ENCODE data around the gene TRPM6.
"Not testable (repeated sequence)": the region's sequence is repeated elsewhere in the genome, so short reads cannot be mapped to it uniquely, and the experiment has no call there.

The TRPM6 gene, protein sequence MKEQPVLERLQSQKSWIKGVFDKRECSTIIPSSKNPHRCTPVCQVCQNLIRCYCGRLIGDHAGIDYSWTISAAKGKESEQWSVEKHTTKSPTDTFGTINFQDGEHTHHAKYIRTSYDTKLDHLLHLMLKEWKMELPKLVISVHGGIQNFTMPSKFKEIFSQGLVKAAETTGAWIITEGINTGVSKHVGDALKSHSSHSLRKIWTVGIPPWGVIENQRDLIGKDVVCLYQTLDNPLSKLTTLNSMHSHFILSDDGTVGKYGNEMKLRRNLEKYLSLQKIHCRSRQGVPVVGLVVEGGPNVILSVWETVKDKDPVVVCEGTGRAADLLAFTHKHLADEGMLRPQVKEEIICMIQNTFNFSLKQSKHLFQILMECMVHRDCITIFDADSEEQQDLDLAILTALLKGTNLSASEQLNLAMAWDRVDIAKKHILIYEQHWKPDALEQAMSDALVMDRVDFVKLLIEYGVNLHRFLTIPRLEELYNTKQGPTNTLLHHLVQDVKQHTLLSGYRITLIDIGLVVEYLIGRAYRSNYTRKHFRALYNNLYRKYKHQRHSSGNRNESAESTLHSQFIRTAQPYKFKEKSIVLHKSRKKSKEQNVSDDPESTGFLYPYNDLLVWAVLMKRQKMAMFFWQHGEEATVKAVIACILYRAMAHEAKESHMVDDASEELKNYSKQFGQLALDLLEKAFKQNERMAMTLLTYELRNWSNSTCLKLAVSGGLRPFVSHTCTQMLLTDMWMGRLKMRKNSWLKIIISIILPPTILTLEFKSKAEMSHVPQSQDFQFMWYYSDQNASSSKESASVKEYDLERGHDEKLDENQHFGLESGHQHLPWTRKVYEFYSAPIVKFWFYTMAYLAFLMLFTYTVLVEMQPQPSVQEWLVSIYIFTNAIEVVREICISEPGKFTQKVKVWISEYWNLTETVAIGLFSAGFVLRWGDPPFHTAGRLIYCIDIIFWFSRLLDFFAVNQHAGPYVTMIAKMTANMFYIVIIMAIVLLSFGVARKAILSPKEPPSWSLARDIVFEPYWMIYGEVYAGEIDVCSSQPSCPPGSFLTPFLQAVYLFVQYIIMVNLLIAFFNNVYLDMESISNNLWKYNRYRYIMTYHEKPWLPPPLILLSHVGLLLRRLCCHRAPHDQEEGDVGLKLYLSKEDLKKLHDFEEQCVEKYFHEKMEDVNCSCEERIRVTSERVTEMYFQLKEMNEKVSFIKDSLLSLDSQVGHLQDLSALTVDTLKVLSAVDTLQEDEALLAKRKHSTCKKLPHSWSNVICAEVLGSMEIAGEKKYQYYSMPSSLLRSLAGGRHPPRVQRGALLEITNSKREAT (N-terminal part only)

GRCh38 chr9:74887041-74887980 is at the start of gene TRPM6:
TRPM6 (minus strand) TSS chr9:74887921; CDS start chr9:74887856, 65 bp downstream.
- peak; percentile 41 to 53 for DNase-seq

DNA sequence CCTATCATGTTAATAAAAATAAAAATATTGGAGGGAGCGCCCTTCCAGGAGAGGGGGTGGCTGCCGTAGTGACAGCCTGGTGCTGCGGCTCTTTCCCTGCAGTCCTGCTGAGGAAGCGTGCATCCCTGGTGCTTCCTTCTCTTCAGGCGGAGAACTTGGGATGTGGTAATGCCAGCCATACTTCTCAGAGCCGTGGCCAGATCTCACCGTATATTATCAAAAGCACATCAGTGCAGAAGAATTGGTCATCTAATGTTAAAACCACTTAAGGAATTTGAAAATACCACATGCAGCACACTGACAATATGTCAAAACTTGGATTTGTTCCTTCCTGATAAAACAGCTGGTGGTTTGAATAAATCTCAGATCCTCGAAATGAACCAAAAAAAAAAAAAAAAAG is 47.3 kb upstream of the TRPM6 start:
- DNase-seq = no peak

- no peak for DNase-seq
Measured at GRCh38 chr9:74921737-74922136, 34.0 kb upstream of the TRPM6 start.

GRCh38 chr9:74920944-74921626 is 33.4 kb upstream of the TRPM6 start:
- DNase-seq = no peak

- no peak for DNase-seq
Measured at GRCh38 chr9:74910036-74910435, 22.3 kb upstream of the TRPM6 start.

DNA sequence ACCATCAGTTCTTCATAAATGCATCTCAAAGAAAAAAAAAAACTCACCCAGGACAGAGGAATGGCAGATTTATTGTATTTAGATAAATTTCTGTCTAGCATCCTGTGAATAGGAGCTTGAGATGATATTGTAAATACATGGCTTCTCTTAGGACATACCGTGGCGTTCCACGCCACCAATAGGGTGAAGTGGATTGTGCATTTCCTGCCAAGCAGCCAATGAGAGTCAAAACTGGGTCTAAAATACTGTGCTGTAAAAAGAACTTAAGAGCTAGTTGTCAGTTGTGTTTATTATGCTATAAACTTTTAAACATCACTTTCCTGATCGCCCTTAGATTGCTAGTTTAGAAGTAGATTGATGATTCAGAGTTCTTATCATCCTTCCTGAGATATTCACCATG is 20.9 kb upstream of the TRPM6 start:
- DNase-seq = no peak

DNA sequence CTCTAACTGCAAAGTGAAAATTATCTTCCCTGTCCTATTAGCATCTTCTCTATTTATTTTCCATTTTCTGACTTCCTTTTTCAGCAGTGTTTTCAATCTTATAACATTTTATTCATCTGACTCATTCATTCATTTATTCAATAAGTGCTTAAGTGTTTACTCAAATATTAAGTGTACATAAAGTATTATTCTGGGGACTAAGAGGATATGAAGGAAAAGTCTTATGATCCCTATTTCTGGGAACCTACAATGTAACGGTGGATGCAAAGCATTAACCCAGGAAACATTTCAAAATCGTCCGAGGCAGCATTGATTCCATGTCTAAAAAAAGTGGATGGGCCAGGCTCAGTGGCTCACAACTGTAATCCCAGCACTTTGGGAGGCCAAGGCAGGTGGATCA is 19.4 kb upstream of the TRPM6 start:
- DNase-seq = no peak

DNA sequence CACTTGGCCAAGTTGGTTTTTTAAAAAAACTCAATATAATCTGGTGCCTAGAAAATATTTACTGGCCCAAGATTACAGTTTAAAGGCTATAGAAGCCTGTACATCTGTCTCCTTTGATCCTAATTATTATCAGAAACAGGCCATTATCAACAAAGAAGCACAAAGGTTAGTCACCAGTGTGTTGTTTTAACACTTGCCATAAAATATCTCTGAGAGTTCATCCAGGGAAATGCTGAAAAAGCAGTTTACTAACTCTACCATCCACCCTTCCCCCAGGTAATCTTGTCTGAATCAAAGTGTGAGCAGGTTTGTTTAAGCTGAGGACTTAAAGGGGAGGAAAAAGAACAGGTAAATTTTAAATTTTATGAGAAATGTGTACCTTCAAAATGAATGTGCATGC is 13.3 kb upstream of the TRPM6 start:
- DNase-seq = no peak

- not testable (repeated sequence) for DNase-seq
Measured at GRCh38 chr9:74888449-74888848, 728 bp upstream of the TRPM6 start.

GRCh38 chr9:74887981-74888370 is 255 bp upstream of the TRPM6 start:
- DNase-seq = no peak

DNA sequence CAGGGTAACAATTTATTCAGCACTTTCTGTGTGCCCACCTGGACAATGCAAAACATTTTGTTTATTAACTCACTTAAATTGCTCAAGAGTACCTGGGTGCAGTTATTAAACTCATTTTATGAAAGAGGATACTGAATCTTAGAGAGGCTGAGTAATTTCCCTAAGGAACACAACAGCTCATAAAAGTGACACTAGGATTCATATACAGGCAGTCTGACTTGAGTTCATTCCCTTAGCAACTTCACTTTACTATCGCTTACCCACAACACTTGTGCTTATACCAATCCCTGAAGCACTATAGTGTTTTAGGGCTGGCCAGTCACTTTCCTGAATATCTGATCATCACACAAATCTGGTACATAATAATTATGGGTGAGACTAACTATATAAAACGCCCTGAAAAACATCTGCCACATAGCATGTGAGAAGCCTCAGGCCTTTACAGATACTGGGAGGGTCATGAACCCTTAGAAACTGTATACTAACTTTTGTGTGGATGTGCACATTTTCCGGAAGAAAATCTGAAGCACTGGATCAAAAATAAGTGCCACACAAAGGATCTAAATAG is 11.3 kb downstream of the TRPM6 start:
- DNase-seq = no peak

- DNase-seq = no peak
Measured at GRCh38 chr9:74875656-74876055, 12.1 kb downstream of the TRPM6 start.

GRCh38 chr9:74874220-74874619 is 13.5 kb downstream of the TRPM6 start:
- peak in 1 of 2 donors; percentile 23 for DNase-seq

- no peak for DNase-seq
Measured at GRCh38 chr9:74872619-74873233, 15.0 kb downstream of the TRPM6 start.

DNA sequence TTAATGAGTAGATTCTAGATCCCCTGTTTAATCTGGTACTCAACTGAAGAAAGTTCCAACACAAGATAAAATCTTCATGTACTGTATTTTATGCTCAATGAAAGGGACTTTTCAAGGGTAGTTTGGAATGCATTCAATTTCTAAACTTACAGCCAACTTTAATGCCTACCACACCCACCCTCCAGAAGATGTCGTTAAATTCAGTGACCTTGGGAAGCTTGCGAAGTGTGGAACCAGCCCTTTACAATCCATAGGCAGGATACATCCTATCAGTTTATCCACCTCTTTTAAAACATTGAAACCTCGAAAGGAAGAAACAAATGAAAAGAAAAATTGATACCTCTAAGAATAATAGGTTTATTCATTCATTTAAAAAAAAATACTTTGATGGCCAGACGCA is 20.2 kb downstream of the TRPM6 start:
- no peak for DNase-seq

GRCh38 chr9:74865177-74865576 is 22.5 kb downstream of the TRPM6 start:
- DNase-seq = peak in 1 of 2 donors; percentile 5

DNA sequence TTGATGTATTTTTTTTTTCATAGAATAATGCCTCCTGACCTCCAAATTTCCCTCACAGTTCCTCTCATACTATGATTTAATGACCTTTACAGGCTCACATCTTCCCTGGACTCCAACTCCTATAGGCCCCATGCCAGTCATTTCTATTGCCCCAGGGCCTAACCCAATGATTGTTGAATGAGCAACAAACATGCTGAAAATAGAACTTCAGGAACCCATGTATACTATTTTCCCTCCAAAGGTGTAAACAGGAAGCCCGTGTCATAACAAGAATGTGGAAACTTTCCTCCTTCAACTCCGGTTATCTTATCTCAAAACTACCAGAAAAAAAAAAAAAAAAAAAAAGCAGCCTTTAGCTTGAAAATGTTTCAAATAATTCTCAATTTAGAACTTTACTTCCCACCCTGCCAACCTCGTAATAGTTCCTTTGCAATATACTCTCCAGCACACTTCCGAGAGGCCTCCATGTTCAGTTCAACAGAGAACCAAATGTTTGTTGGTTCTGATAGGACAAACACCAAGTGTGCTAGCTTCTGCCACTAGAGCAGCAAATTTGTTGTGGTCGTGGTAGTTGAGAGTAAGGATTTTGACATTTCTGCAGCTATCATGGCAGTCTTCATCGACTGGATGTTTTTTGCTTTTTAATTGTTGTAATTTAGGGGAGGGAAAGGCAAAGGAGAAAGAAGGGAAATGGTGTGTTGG is 25.8 kb downstream of the TRPM6 start:
- DNase-seq = no peak

DNA sequence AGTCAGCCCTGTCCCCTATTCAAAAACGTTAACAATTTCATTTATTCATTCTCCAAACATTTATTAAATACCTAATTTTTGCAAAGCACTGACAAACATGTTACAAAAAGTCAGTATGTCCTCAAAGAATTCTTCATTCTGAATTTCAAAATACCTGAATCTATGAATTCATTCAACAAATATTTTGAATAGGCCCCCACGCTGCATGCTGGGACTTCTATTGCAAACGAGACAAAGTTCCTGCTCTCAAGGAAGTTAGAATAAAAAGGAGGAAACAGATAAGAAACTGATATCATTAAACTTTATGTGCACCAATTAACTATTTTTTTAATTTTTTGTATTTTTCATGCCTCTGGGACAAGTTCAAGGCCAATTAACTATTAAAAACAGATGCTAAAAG is 26.6 kb downstream of the TRPM6 start:
- no peak for DNase-seq

GRCh38 chr9:74860247-74860646 is 27.5 kb downstream of the TRPM6 start:
- not testable (repeated sequence) for DNase-seq

DNA sequence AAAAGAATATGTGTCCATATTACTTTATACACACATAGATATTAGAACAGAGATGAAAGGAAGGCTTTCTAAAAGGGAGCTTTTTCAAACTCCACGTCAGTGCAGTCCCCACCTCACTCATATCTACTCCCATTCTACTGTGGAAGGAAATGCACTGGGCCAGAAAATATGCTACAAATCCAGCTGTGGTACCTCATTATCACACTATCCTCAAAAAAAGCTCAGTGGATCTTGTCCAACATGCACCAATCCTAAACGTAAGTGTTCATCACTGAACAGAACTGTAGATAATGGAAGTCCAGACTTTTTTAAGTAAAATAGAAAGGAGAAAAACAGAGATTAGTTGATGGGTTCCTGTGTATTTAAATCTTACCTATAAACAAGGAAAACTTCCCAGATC is 27.9 kb downstream of the TRPM6 start:
- DNase-seq = no peak

Measured in inflammatory macrophage treated with lipopolysaccharide for 1 hour (primary cell).